ENCODE results near the gene ZMYM2. TPM values are rescaled to one million over a fixed set of nuclear protein-coding genes. Genes with fewer than 3 reads are reported as not detected.

ZMYM2 gene
- total and polyA plus RNA-seq, 7 donors = 6.7 to 42.8 (median 25.4) TPM

- TF ChIP-seq, protein P1, sequence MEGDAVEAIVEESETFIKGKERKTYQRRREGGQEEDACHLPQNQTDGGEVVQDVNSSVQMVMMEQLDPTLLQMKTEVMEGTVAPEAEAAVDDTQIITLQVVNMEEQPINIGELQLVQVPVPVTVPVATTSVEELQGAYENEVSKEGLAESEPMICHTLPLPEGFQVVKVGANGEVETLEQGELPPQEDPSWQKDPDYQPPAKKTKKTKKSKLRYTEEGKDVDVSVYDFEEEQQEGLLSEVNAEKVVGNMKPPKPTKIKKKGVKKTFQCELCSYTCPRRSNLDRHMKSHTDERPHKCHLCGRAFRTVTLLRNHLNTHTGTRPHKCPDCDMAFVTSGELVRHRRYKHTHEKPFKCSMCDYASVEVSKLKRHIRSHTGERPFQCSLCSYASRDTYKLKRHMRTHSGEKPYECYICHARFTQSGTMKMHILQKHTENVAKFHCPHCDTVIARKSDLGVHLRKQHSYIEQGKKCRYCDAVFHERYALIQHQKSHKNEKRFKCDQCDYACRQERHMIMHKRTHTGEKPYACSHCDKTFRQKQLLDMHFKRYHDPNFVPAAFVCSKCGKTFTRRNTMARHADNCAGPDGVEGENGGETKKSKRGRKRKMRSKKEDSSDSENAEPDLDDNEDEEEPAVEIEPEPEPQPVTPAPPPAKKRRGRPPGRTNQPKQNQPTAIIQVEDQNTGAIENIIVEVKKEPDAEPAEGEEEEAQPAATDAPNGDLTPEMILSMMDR (IDR thresholded peaks at IDR 0.05) = no peak
- 35 to 44% (median 43%) methylated on average over 6 of the region's 6 CpGs for WGBS, 3 donors
- Histone ChIP-seq H3K36me3 (ENCODE audit: insufficient read depth in 1 of 2, low read depth in 1 of 2) (no peaks in the 10 kb centered on the region), H3K4me3 (no peak overlapping the region), H3K9me3 (no peaks in the 10 kb centered on the region), H3K27me3 (ENCODE audit: insufficient read depth in 3 of 3, low read length in 2 of 3) (peaks cover 0 to 16% (median 4%) of the 10 kb centered on the region in 3 donors), H3K27ac (no peak overlapping the region), H3K4me1 (no peaks in the 10 kb centered on the region)
- intact Hi-C loops (cut with DNase I) = loop anchor here in 1 of 2 donors (5.0 kb wide), 1 partner anchor 68 kb away; the partner anchor contains the start of gene GJA3
- ATAC-seq = no peak
- no peak for DNase-seq
These were observed 135.4 kb downstream of the ZMYM2 start for GRCh38 chr13:20093951-20094350.

GRCh38 chr13:20099319-20099718, 140.8 kb downstream of the ZMYM2 start:
- Histone ChIP-seq H3K27ac (no peak overlapping the region), H3K4me3 (no peak overlapping the region), H3K36me3 (ENCODE audit: insufficient read depth in 1 of 2, low read depth in 1 of 2) (no peaks in the 10 kb centered on the region), H3K4me1 (no peaks in the 10 kb centered on the region), H3K27me3 (ENCODE audit: insufficient read depth in 3 of 3, low read length in 2 of 3) (peaks cover 0 to 37% (median 5%) of the 10 kb centered on the region in 3 donors), H3K9me3 (no peaks in the 10 kb centered on the region)
- TF ChIP-seq, protein P1 (IDR thresholded peaks at IDR 0.05) = no peak
- DNase-seq (no peak), ATAC-seq (no peak)
- 51 to 59% (median 52%) methylated on average over 9 of the region's 9 CpGs for WGBS, 3 donors
- intact Hi-C loops (cut with DNase I) = no loop called here

- intact Hi-C loops (cut with DNase I) = no loop called here
- ATAC-seq (no peak), DNase-seq (no peak)
- Histone ChIP-seq H3K4me1 (no peaks in the 10 kb centered on the region), H3K9me3 (no peaks in the 10 kb centered on the region), H3K4me3 (no peak overlapping the region), H3K27ac (no peak overlapping the region), H3K27me3 (ENCODE audit: insufficient read depth in 3 of 3, low read length in 2 of 3) (peaks cover 0 to 31% (median 3%) of the 10 kb centered on the region in 3 donors), H3K36me3 (ENCODE audit: insufficient read depth in 1 of 2, low read depth in 1 of 2) (no peaks in the 10 kb centered on the region)
- TF ChIP-seq, protein P1 (IDR thresholded peaks at IDR 0.05) = no peak
- 49 to 57% (median 55%) methylated on average over 8 of the region's 8 CpGs for WGBS, 3 donors
These were observed 143.2 kb downstream of the ZMYM2 start for GRCh38 chr13:20101467-20102316.

DNA sequence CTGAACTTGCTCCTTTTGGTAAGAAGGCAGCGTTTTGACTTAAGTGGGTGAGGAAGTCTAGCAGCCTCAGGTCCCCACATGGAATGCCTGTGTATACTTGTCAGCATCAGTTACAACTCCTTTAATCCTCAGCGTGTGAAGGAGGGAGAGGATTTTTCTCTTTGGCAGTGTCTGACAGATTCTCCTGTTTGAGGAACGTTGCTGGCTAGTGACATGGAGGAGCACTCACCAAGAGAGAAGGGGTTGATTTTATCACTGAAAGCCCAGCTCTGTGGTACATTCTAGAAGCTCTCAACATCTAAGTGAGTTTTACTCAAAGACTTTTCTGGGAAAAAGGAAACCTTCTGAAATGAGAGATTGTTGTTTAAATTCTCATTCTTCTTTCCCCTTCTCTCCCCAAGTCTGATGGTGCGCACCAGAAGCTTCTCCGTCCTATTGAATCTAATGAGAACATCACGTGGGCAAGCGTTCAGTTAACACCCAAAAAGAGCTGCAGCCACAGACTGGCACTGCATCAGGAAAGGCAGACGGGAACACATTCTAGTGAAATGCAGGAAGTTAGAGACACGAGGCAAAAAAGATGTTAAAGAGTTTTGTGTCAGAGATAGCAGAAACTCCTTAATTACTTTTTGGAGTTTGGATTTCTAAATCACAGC, 144.1 kb downstream of the ZMYM2 start:
- WGBS, 3 donors = 35 to 43% (median 42%) methylated on average over 9 of the region's 9 CpGs
- Histone ChIP-seq H3K9me3 (no peaks in the 10 kb centered on the region), H3K27me3 (ENCODE audit: insufficient read depth in 3 of 3, low read length in 2 of 3) (peaks cover 0 to 31% (median 2%) of the 10 kb centered on the region in 3 donors), H3K4me3 (no peak overlapping the region), H3K4me1 (no peaks in the 10 kb centered on the region), H3K36me3 (ENCODE audit: insufficient read depth in 1 of 2, low read depth in 1 of 2) (no peaks in the 10 kb centered on the region), H3K27ac (no peak overlapping the region)
- ATAC-seq = no peak
- TF ChIP-seq, protein P1 (IDR thresholded peaks at IDR 0.05) = no peak
- intact Hi-C loops (cut with DNase I) = no loop called here
- DNase-seq = no peak

All from psoas muscle (tissue), 8 donors.